ENCODE data around the gene TRERF1. TPM values are rescaled to one million over a fixed set of nuclear protein-coding genes. Genes with fewer than 3 reads are reported as not detected.

TRERF1 gene
- total RNA-seq, 4 donors from 2014 or later: 3.3 to 16.3 (median 7.2) TPM

GRCh38 chr6:42229506-42230119, 222.1 kb downstream of the TRERF1 start:
- Histone ChIP-seq H3K9me3 (no peaks in the 10 kb centered on the region), H3K27me3 (no peaks in the 10 kb centered on the region), H3K36me3 (no peaks in the 10 kb centered on the region), H3K4me1 (no peaks in the 10 kb centered on the region), H3K27ac (no peak overlapping the region), H3K4me3 (no peak overlapping the region)
- intact Hi-C loops (cut with DNase I; ENCODE audit: low total_unique reads): no loop called here
- TF ChIP-seq POLR2A (IDR thresholded peaks at IDR 0.05): no peak
- TF ChIP-seq, protein P1, sequence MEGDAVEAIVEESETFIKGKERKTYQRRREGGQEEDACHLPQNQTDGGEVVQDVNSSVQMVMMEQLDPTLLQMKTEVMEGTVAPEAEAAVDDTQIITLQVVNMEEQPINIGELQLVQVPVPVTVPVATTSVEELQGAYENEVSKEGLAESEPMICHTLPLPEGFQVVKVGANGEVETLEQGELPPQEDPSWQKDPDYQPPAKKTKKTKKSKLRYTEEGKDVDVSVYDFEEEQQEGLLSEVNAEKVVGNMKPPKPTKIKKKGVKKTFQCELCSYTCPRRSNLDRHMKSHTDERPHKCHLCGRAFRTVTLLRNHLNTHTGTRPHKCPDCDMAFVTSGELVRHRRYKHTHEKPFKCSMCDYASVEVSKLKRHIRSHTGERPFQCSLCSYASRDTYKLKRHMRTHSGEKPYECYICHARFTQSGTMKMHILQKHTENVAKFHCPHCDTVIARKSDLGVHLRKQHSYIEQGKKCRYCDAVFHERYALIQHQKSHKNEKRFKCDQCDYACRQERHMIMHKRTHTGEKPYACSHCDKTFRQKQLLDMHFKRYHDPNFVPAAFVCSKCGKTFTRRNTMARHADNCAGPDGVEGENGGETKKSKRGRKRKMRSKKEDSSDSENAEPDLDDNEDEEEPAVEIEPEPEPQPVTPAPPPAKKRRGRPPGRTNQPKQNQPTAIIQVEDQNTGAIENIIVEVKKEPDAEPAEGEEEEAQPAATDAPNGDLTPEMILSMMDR (IDR thresholded peaks at IDR 0.05): no peak
- no peak for DNase-seq

- intact Hi-C loops (cut with DNase I; ENCODE audit: low total_unique reads): no loop called here
- DNase-seq: no peak
- no peak for TF ChIP-seq POLR2A (IDR thresholded peaks at IDR 0.05)
- TF ChIP-seq, protein P1 (IDR thresholded peaks at IDR 0.05): no peak
Measured at GRCh38 chr6:42228305-42228704, 223.4 kb downstream of the TRERF1 start.

GRCh38 chr6:42227173-42227850, 224.4 kb downstream of the TRERF1 start:
- DNase-seq: no peak
- H3K27ac ChIP-seq: no peak overlapping the region
- intact Hi-C loops (cut with DNase I; ENCODE audit: low total_unique reads): no loop called here
- H3K4me3 ChIP-seq: no peak overlapping the region
- H3K9me3 ChIP-seq: no peaks in the 10 kb centered on the region
- H3K4me1 ChIP-seq: no peaks in the 10 kb centered on the region
- H3K27me3 ChIP-seq: no peaks in the 10 kb centered on the region
- H3K36me3 ChIP-seq: no peaks in the 10 kb centered on the region
- TF ChIP-seq POLR2A (IDR thresholded peaks at IDR 0.05): no peak
- TF ChIP-seq, protein P1 (IDR thresholded peaks at IDR 0.05): no peak

More at GRCh38 chr6:42228305-42228704, 223.4 kb downstream of the TRERF1 start:
- Histone ChIP-seq H3K27me3 (no peaks in the 10 kb centered on the region), H3K4me3 (no peak overlapping the region), H3K27ac (no peak overlapping the region), H3K4me1 (no peaks in the 10 kb centered on the region), H3K36me3 (no peaks in the 10 kb centered on the region), H3K9me3 (no peaks in the 10 kb centered on the region)

- H3K27me3 ChIP-seq: no peaks in the 10 kb centered on the region
- TF ChIP-seq, protein P1 (IDR thresholded peaks at IDR 0.05): no peak
- no peak for TF ChIP-seq POLR2A (IDR thresholded peaks at IDR 0.05)
- no peak for DNase-seq
- H3K9me3 ChIP-seq: no peaks in the 10 kb centered on the region
- peak overlapping the region; percentile 9 to 35 for H3K27ac ChIP-seq
- H3K36me3 ChIP-seq: no peaks in the 10 kb centered on the region
- no peaks in the 10 kb centered on the region for H3K4me1 ChIP-seq
- intact Hi-C loops (cut with DNase I; ENCODE audit: low total_unique reads): no loop called here
- H3K4me3 ChIP-seq: no peak overlapping the region
Measured at GRCh38 chr6:42226645-42227143, 225.0 kb downstream of the TRERF1 start.

GRCh38 chr6:42226161-42226611, 225.5 kb downstream of the TRERF1 start:
- intact Hi-C loops (cut with DNase I; ENCODE audit: low total_unique reads): no loop called here
- Histone ChIP-seq H3K9me3 (no peaks in the 10 kb centered on the region), H3K4me3 (no peak overlapping the region), H3K36me3 (no peaks in the 10 kb centered on the region), H3K27me3 (no peaks in the 10 kb centered on the region), H3K4me1 (no peaks in the 10 kb centered on the region), H3K27ac (peak overlapping the region; percentile 9 to 35)
- TF ChIP-seq POLR2A (IDR thresholded peaks at IDR 0.05): no peak
- TF ChIP-seq, protein P1 (IDR thresholded peaks at IDR 0.05): no peak
- DNase-seq: no peak
